ENCODE data around the gene AFF2.

The AFF2 gene

GRCh38 chrX:149036086-149036485 is 535.7 kb downstream of the AFF2 start:
- no peak for DNase-seq

- no peak for DNase-seq
Observed at GRCh38 chrX:149037281-149037870, 537.0 kb downstream of the AFF2 start.

GRCh38 chrX:149039057-149039456 is 538.6 kb downstream of the AFF2 start:
- DNase-seq, result no peak

GRCh38 chrX:149040873-149041535 is 540.6 kb downstream of the AFF2 start:
- no peak for DNase-seq

- no peak for DNase-seq
Observed at GRCh38 chrX:149043401-149043800, 543.0 kb downstream of the AFF2 start.

GRCh38 chrX:149044471-149044870 is 544.1 kb downstream of the AFF2 start:
- no peak for DNase-seq

GRCh38 chrX:149045645-149046210 is 545.3 kb downstream of the AFF2 start:
- DNase-seq, result no peak

Measured in NCI-H2081 treated with DMSO at 0.1 percent for 48 hours (cell line).